ENCODE results near the gene RIMKLA.

Gene RIMKLA

DNA sequence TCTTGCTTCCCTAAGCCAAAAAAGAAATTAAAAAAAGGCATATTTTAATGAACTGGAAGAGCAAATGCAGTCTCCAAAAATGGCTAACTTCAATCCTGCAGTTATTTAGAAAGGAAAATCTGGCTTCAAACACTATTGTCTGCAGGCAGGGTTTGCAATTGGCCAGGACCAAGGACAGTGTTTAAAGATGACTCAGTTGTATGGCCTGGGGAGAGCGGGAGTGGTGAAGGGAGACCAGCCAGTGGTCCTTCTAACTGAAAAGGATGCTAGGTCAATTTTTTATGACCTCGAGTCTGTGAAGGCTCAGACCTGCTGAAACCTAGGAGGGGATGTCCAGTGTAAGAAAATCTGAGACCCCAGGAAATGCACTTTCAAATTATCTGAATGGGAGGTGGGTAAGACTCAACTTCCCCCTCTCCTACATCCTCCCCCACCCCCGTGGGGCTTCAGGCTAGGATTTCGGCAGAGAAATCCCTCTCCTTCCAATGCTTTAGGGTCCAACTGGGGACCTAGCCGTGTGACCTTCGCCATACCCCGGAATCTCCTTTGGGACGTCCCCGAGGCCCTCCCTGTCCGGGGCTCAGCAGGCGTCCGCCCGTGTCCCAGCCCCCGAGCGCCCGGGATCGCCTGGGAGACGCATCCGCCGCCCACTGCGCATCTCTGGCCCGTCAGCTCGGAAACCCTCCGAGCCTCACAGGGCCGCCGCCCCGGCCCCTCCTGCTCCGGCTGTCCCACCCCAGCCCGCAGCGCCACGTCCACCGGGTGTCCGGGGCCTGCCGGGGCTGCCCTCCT, 602 bp upstream of the RIMKLA start:
- DNase-seq: peak; percentile 41

DNA sequence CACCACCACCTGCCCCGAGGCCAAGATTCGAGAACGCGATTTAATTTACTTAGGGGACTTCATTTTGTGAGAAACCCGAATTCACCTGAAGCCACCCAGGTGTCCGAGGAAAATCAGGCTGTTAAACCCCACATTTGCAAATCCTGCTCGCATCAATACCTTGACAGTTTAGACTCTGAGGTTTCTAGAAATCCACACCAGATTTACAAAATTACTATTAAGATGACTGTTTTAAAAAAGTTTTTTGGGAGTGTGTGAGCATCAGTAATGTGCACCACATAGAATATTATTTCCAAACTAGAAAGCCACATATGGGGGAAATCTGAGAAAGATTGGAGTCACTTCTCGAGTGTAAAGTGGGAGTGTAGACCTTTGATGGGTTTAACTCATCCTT, 685 bp downstream of the RIMKLA start:
- no peak for DNase-seq

DNA sequence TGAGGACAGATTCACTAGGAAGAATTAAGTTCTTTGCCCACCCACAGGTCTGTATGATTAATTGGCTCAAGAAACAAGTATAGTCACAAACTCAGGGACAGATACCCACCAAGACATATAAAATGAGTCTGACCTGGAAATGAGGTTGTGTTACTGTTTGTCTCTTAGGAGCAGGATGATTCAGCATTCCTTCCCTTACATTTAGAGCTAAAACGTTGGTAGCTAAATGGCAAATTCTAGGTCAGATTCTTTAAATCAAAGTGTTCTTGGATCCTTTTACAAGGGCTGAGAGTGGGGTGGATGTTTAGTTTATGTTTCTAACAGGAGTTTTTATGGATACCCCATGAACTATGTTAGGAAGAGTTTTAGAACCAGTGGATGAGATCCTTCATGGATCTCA, 4.7 kb downstream of the RIMKLA start:
- no peak for DNase-seq

DNA sequence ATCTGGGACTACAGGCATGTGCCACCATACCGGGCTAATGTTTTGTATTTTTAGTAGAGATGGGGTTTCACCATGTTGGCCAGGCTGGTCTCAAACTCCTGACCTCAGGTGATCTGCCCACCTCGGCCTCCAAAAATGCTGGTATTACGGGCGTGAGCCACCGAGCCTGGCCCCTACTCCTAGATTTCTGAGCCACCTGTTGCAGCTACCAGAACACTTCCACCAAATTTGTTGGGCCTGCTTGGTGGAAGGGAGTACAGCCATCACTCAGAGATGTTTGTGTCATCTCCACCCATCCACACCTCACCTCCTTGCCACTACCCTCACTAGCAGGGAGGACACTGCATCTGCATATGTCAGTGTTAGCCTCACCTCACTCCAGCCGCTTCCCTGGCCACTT, 5.5 kb downstream of the RIMKLA start:
- no peak for DNase-seq

DNA sequence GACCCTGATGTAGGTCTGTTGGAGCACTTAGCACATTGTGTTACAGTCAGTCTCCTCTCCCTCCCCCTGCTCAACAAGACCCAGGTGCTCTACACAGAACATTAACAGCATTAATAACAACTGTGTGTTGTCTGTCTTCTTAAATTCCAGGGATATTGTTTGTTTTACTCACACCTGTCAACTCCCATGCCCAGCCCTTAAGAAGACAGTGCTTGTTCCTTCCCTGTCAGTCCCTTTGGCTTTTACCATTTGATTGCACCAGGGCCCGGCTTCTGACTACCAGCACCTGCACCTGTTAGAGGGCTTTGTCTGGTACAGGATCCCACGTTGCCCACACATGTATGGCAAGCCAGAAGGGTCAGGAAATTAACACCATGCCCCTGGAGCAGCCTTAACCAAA, 11.7 kb downstream of the RIMKLA start:
- no peak for DNase-seq

DNA sequence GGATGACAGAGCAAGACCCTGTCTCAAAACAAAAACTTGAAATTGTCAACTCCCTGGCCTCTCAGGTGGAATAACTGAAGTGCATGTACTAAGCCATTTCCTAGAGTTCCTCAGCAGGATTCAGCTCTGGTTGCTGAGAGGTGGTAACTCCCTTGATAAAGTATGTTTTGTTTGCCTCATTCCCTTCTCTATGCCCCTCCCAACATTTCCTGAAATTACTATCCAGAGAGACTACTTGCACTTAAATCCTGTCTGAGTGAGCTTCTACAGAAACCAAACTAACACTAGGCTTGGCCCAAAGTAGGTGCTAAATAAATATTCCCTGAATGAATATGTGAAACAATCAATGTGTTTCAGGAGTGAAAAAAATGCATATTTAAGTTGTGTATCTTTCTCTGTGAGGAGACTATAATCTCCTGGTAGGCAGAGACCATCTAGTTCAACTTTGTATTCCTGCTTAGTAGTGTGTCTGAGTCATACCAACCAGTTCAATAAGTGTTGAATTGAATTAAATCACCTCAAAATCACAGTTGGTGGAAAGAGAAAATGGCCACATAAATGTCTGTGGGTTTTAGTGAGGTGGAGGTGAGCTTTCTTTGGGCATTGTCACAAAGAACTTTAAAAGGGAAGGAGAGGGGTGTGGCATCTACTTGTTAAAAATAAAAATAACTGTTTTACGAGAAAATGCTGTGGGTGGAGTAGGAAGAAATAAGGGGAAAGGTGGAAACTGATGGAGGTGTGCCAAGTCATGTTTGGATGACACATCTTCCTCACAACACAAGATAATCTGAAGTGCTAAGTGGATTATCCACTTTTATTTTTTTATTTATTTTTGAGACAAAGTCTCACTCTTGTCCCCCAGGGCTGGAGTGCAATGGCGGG, 12.6 kb downstream of the RIMKLA start:
- no peak for DNase-seq

DNA sequence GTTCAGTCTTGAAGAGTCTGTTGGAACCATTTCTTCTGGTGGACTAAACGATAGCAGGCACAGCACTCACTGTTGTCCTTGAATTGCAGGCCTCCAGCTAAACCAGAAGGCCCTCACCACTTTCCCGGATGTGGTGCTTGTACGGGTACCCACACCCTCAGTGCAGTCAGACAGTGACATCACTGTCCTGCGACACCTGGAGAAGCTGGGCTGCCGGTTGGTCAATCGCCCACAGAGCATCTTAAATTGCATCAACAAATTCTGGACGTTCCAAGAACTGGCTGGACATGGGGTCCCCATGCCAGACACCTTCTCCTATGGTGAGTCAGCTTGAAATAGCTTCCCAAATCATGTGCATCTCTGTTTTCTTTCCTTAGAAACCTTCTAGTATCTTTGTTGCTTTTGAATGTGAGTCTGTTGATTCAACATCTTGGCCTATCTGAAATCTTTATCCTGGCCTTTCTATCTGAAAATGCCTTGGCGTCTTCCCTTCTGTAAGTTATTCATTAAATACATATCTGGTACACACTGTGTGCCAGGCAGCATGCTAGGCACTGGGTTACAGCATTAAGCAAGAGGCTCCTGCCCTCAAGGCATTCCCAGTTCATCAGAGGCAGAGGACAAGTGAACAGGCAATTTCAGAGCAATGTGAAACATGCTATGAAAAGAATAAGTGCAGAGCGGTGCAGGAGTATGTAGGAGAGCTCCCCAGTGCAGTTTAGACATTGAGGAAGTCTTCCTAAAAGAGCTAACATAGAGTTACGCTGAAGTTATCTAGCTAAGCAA, 18.9 kb downstream of the RIMKLA start:
- DNase-seq: no peak

DNA sequence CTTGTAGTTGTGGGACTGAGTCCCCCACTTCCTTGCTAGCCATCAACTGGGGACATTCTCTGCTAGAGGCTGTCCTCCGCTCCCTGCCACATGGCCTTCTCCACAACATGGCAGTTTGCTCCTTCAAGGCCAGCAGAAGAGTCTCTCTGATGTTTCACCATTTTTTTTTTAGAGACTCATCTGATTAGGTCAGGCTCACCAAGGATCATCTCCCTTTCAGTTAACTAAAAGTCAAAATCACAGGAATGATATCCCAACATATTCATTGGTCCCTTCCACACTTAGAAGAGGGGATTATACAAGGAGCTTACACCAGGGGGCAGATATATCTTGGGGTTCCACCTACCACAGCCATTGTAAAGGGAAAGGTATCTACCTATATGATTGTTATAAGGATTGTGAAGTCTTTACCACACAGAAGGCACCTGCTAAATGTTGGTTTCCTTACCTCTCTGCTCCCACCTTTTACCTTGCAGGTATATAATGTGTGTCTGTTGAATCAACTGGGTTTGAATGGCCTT, 23.3 kb downstream of the RIMKLA start:
- no peak for DNase-seq

DNA sequence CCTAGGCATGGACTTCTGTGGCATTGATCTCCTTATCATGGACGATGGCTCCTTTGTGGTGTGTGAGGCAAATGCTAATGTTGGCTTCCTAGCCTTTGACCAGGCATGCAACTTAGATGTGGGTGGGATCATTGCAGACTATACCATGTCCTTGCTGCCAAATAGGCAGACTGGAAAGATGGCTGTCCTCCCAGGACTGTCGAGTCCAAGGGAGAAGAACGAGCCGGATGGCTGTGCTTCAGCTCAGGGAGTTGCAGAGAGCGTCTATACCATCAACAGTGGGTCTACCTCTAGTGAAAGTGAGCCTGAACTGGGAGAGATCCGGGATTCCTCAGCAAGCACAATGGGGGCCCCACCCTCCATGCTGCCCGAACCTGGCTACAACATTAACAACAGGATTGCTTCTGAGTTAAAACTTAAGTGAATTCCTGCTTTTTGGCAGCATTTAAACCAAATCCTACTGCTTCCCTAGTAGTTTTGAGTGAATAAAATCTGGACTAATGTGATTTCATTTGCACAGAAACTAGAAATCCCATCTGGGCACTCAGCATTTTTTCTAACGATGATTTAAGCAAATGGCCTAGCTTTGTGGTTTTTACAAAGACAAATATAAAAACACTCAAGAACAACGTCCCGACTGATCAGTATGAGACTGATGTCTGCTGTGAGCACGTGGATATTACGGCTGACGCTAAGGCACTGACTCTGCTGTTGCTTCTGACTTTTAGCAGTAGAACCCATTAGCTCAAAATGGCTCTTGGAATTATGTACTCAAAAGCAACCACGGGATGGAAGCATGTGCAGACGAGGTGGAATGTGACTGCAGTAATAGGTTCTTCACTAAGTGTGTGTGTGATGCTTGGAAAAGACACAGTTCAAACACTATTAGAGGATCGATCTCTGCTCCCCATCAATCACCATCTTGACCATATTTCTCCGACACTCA, 34.2 kb downstream of the RIMKLA start:
- no peak for DNase-seq

DNA sequence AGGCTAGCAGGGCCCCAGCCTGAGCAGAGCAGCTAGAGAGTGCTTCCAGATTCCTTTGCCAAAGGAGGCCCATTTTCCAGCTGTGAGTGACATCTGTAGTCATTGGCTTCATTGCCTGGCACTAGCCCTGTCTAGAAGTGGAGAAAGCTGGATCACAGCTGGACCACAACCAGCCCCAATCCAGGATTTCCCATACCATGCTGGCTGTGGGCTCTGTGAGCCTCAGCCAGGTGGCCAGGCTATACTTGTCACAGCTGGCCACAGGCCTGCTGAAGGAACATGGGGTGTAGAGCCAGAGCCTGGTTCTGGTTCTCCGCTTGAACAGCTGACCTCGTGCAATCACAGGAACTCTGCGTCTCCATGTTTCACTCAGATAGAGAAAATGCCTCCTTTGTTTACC, 36.6 kb downstream of the RIMKLA start:
- DNase-seq: no peak

DNA sequence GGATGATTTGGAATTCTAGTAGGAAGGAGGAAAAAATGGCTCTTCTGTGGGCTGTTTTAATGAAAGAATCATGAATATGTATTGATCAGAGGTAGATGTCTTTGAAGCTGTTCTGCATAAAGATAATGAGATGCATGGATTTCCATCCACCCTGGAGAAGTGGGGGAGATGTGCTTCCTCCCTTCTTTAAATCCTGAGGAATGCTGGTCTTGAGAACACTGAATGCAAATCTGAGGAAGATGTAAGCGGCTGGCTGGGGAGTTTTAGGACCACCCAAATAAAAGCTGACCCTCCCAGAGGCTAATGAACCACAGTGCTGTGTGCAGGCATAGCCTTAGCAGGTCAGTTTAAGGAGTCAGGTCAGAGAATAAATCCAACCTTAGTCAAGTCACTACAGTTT, 37.9 kb downstream of the RIMKLA start:
- no peak for DNase-seq

DNA sequence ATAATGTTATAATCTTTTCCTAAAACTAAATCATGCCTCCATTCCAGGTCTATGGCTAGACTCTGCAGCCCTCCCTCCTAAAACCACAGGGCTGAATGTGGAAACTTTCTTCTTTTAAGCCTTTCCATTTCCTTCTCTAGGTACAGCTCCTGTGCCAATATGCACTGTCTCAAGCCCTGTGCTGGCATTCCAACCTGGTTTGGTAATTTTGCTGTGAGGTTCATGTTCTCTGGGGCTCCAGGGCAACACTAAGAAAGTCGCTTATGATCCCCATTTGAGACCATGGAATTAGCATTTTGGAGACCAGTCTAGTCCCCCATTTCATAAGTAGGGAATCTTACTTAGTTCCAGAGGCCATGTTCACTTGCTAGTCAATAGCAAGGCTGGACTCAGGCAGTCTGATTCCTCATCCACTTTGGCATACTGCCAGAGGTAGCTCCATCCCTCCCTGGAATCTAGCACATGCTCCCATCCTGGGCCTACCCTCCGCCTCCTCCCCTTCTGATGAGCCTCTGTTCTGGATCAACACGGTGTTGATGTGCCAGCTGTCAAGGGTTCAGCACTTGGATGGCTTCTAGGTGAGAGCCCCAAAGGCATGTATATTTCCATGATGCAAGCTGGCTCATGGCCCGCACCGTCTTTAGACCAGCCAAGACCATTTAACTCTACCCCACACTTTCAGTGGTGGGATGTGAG, 38.7 kb downstream of the RIMKLA start:
- no peak for DNase-seq

DNA sequence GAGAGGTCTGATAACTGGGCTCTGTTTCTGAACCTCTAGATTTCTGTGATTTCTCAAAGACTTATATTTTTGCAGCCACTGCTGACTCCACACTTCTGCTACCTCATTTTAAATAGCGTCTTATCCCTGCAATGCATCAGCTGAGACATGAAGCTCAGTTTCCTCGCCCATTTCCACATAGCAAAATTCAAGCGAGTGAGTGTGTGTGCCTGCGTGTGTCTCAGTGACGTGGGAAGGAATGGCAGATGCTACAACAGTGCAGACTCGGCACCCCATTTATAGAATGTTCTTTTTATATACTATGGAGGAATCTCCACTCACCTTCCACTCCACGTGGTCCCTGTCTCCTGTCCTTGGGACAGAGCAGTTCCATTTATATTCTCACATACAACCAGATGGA, 39.5 kb downstream of the RIMKLA start:
- DNase-seq: no peak

DNA sequence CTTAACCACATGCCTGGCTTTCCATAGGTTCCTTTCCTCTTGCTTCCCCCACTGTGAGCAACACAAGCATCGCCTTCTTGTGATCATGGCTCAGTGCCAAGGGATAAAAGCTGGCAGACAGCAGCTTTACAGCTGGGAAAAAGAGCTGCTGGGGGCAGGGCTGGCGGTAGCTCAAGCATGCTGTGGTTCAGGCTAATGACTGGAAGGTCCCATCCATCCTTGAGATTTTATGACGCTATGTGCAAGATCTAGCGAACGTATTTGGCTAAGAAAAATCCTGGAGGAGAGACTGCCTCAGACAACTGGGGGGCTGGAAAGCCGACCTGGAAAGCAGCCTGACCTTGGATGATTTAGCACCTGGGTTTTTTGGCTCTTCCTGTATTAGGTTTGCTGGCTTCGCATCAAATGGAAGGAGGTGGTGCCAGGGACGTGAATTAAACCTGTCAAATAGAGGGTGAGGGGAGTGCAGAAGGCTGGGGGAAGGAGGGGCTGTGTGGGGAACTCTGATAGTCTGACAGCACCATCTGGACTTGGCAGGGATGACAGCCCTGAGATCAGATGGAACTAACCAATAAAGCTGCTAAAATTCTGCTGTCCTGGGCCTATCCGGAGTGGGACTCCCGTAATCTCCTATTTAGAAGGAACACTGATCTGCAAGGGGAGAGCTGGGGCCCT, 40.5 kb downstream of the RIMKLA start:
- DNase-seq: no peak

DNA sequence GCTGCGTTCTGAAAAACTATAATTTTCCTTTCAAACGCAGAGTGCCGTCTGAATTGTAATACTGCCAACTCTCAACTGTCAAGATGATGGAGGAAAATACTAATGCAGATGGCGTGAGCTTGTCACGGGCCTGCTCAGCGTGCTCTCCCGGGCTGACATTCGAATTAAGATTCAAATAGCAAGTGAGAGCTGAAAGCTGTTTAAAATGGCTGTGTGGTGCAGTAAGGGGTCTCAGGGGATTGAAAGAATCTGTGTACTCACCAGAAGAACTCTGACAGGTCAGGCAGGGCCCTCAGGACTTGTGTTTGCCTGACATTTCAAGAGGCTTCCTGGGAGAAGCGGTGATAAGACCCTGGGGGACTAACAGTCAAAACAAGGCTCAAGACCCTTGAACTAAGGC, 42.1 kb downstream of the RIMKLA start:
- no peak for DNase-seq

DNA sequence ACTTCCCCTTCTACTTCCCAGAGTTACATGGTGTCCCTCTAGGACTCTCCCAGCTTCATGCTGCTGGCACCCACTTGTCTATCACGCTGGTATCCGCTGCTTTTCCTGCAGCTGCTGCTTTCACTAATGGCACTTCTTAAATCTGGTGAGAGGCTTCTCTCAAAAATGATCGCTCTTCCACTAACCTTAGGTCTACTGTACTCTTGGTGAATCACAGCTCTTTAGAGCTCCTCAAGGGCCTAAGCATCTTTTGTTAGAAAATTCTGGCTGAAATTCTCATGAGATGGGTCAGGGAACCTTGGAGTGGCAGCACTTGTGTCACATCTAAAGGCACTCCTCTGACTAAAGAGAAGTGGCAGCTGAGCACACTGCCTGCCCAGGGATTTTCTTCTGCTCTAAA, 43.1 kb downstream of the RIMKLA start:
- no peak for DNase-seq

DNA sequence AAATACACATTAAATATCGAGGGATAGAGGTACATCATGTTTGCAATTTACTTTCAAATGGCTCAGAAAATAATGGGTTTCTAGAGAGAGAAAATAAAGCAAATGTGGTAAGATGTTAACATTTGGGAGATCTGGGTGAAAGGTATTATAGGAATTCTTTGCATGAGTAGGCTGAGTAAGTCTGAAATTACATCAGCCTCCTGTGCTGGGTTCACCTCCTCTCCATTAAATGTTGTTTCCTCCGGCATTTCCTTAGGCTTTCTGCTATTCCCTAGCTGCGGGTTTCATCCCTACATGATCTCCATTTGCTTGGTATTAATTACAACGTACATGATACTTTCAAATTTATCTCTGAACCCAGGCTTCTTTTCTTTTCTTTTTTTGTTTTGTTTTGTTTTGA, 43.6 kb downstream of the RIMKLA start:
- no peak for DNase-seq

DNA sequence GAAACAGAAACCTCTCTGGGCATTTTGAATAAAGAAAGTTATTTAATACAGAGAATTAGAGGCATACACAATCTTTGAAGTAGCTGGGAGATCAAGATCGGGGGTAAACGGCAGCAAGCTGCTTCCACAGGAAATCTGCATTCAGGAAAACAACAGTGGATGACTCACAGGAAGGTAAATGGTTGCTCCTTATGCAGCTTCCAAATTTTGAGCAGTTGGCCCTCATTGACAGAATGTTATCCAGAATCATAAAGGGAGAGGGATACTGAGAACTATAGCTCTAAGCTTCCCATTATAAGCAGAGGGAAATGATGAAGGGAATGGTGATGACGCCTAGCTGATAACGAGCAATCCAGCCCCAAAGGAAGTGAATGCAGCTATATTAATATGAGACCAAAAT, 46.6 kb downstream of the RIMKLA start:
- no peak for DNase-seq

DNA sequence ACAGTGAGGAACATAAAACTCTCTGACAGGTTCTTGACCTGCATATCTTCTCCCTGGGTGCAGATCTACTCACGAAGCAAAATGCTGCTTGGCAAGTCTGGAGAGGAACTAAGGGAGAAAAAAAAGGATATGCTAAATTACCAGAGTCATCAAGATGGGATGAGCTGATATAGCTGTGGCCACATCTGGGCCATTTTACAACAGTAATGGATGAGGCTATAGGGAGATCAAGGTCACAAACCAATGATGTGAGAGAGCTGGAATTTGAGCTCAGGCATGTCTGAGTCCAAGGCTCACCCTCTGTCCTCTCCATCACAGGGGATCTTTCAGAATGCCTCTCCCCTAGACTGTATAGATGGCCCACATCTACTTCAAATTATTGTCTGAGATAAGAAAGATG, 49.0 kb downstream of the RIMKLA start:
- no peak for DNase-seq

DNA sequence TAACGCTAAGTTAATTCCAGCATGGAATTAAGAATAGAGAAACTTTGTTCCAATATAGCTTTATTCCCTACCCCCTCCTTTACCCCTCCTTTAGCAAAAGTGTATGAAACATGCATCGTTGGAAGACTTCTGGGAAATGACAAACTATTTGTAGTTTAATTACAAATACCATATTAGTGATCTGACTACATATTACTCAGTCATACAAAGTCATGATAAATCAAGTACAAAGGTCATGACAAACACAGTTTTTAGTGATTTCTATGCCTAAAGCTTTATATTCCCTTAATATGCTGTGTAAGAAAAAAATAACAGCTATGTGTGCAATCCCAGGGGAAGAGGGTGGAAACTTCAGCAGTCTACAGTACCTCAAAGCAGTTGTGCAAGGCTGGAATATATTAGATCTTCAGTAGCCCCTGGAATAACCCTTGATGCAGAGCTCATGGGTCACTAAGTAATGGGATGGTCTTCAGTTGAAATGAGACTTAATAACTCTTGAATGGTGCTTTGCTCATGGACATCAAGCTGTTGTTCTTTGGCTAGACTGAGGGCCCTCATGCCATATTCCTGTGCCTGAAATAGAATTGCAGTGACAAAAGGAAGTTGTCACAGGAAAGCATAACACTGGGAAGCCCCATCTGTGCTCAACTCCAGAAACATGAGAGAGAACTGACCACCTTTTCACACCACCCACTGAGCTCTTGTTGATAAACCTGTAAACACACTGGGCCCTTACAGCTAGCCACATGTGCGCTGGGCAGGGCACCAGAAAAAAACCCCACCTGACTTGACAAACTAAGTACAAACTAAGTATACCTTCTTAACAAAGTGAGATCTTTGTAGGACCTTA, 49.9 kb downstream of the RIMKLA start:
- DNase-seq: no peak
